IPS DF 6.9 (cell line): Measurements from ENCODE around the gene KIAA0319L.
"Not testable (repeated sequence)": the region's sequence is repeated elsewhere in the genome, so short reads cannot be mapped to it uniquely, and the experiment has no call there.

Source experiments
- DNase-seq: peaks from one replicate; pipeline ENCODE4 v3.0.0-alpha.2; 2013; ENCODE audit warnings: low read depth, low spot score
- H3K27ac ChIP-seq: one replicate; pipeline ENCODE4 v1.5.1; 2013; ENCODE audit warnings: low read length, control low read depth
- H3K27me3 ChIP-seq: 2 replicates; pipeline ENCODE4 v1.6.1; 2013; ENCODE audit warnings: mild to moderate bottlenecking, low read length; ENCODE audit not compliant: control insufficient read depth, insufficient read depth
- H3K36me3 ChIP-seq: 2 replicates; pipeline ENCODE4 v1.6.1; 2013; ENCODE audit warnings: low read length; ENCODE audit not compliant: control insufficient read depth, insufficient read depth
- H3K4me1 ChIP-seq: 2 replicates; pipeline ENCODE4 v1.6.1; 2013; ENCODE audit warnings: low read length; ENCODE audit not compliant: control insufficient read depth, insufficient read depth
- H3K4me3 ChIP-seq: 2 replicates; pipeline ENCODE4 v1.5.1; 2013; ENCODE audit warnings: mild to moderate bottlenecking, low read length
- H3K9me3 ChIP-seq: 2 replicates; pipeline ENCODE4 v1.6.1; 2013; ENCODE audit warnings: low read length, inconsistent platforms; ENCODE audit not compliant: control insufficient read depth, insufficient read depth
- WGBS: extraction: QIAGEN DNeasy Blood & Tissue Kit; methylation state at CpG from one replicate; pipeline ENCODE4 v1.1.7; 2013; ENCODE audit warnings: mixed read lengths, missing lambda C conversion rate; ENCODE audit not compliant: insufficient read length, insufficient coverage; 5-methylcytosine and 5-hydroxymethylcytosine counted together

The KIAA0319L gene

GRCh38 chr1:35466120-35466519 lies 91.1 kb downstream of the KIAA0319L start:
- WGBS, result no CpG with 5 or more reads among the region's 1 CpG
- Histone ChIP-seq H3K9me3 (peaks cover 4% of the 10 kb centered on the region), H3K36me3 (peaks cover 11% of the 10 kb centered on the region; the same call in 1 of the 2 replicates), H3K4me3 (no peak overlapping the region), H3K4me1 (no peaks in the 10 kb centered on the region), H3K27me3 (no peaks in the 10 kb centered on the region), H3K27ac (no peak overlapping the region)
- no peak for DNase-seq

- H3K4me3 ChIP-seq, H3K4me1 ChIP-seq, DNase-seq, H3K27me3 ChIP-seq, H3K9me3 ChIP-seq, H3K27ac ChIP-seq: not testable (repeated sequence)
- WGBS, result no CpG with 5 or more reads among the region's 2 CpGs
- H3K36me3 ChIP-seq, result peaks cover 11% of the 10 kb centered on the region; the same call in 1 of the 2 replicates
Observed at GRCh38 chr1:35463749-35464148, 93.5 kb downstream of the KIAA0319L start.

- H3K9me3 ChIP-seq, result peaks cover 4% of the 10 kb centered on the region
- no peaks in the 10 kb centered on the region for H3K4me1 ChIP-seq
- WGBS, result no CpG with 5 or more reads among the region's 2 CpGs
- no peak for DNase-seq
- peaks cover 11% of the 10 kb centered on the region; the same call in 1 of the 2 replicates for H3K36me3 ChIP-seq
- H3K27ac ChIP-seq, result no peak overlapping the region
- no peaks in the 10 kb centered on the region for H3K27me3 ChIP-seq
- H3K4me3 ChIP-seq, result no peak overlapping the region
Observed at GRCh38 chr1:35463232-35463631, 94.0 kb downstream of the KIAA0319L start.

- no peaks in the 10 kb centered on the region for H3K4me1 ChIP-seq
- H3K4me3 ChIP-seq, result no peak overlapping the region
- WGBS, result no CpG with 5 or more reads among the region's 5 CpGs
- H3K36me3 ChIP-seq, result peaks cover 11% of the 10 kb centered on the region; the same call in 1 of the 2 replicates
- H3K27me3 ChIP-seq, result no peaks in the 10 kb centered on the region
- H3K27ac ChIP-seq, result no peak overlapping the region
- peaks cover 4% of the 10 kb centered on the region for H3K9me3 ChIP-seq
- DNase-seq, result no peak
Observed at GRCh38 chr1:35461966-35462651, 95.1 kb downstream of the KIAA0319L start.

GRCh38 chr1:35460796-35461195 lies 96.4 kb downstream of the KIAA0319L start:
- peaks cover 4% of the 10 kb centered on the region for H3K9me3 ChIP-seq
- no peak overlapping the region for H3K4me3 ChIP-seq
- H3K4me1 ChIP-seq, result no peaks in the 10 kb centered on the region
- H3K36me3 ChIP-seq, result peaks cover 9% of the 10 kb centered on the region; the same call in 1 of the 2 replicates
- no peaks in the 10 kb centered on the region for H3K27me3 ChIP-seq
- no peak overlapping the region for H3K27ac ChIP-seq
- no CpG with 5 or more reads among the region's 2 CpGs for WGBS
- no peak for DNase-seq

- Histone ChIP-seq H3K9me3 (no peaks in the 10 kb centered on the region), H3K27me3 (no peaks in the 10 kb centered on the region), H3K4me1 (no peaks in the 10 kb centered on the region), H3K36me3 (peaks cover 8% of the 10 kb centered on the region; the same call in 1 of the 2 replicates), H3K27ac (no peak overlapping the region), H3K4me3 (no peak overlapping the region)
- no CpG with 5 or more reads among the region's 1 CpG for WGBS
- no peak for DNase-seq
Observed at GRCh38 chr1:35454616-35455015, 102.6 kb downstream of the KIAA0319L start.

GRCh38 chr1:35454176-35454575 lies 103.0 kb downstream of the KIAA0319L start:
- H3K36me3 ChIP-seq, result peaks cover 8% of the 10 kb centered on the region; the same call in 1 of the 2 replicates
- H3K27ac ChIP-seq, result no peak overlapping the region
- no peaks in the 10 kb centered on the region for H3K4me1 ChIP-seq
- H3K4me3 ChIP-seq, result no peak overlapping the region
- H3K9me3 ChIP-seq, result no peaks in the 10 kb centered on the region
- no peak for DNase-seq
- no peaks in the 10 kb centered on the region for H3K27me3 ChIP-seq
- no CpG with 5 or more reads among the region's 4 CpGs for WGBS

- peaks cover 11% of the 10 kb centered on the region; the same call in 1 of the 2 replicates for H3K36me3 ChIP-seq
- H3K9me3 ChIP-seq, result no peaks in the 10 kb centered on the region
- no peak for DNase-seq
- H3K27ac ChIP-seq, result no peak overlapping the region
- no peaks in the 10 kb centered on the region for H3K27me3 ChIP-seq
- H3K4me1 ChIP-seq, result no peaks in the 10 kb centered on the region
- H3K4me3 ChIP-seq, result no peak overlapping the region
- no CpG with 5 or more reads among the region's 2 CpGs for WGBS
Observed at GRCh38 chr1:35453031-35453430, 104.2 kb downstream of the KIAA0319L start.

GRCh38 chr1:35452106-35452774 lies 105.0 kb downstream of the KIAA0319L start:
- no peaks in the 10 kb centered on the region for H3K4me1 ChIP-seq
- no peaks in the 10 kb centered on the region for H3K27me3 ChIP-seq

GRCh38 chr1:35451125-35451528 lies 106.1 kb downstream of the KIAA0319L start:
- H3K27ac ChIP-seq, result no peak overlapping the region
- peaks cover 14% of the 10 kb centered on the region; the same call in 1 of the 2 replicates for H3K36me3 ChIP-seq
- no peaks in the 10 kb centered on the region for H3K9me3 ChIP-seq
- no peaks in the 10 kb centered on the region for H3K27me3 ChIP-seq
- no CpG with 5 or more reads among the region's 3 CpGs for WGBS
- no peak overlapping the region for H3K4me3 ChIP-seq
- no peaks in the 10 kb centered on the region for H3K4me1 ChIP-seq
- DNase-seq, result peak; percentile 55

More at GRCh38 chr1:35452106-35452774, 105.0 kb downstream of the KIAA0319L start:
- DNase-seq, result no peak
- no peak overlapping the region for H3K4me3 ChIP-seq
- H3K9me3 ChIP-seq, result no peaks in the 10 kb centered on the region
- H3K27ac ChIP-seq, result no peak overlapping the region
- H3K36me3 ChIP-seq, result peaks cover 11% of the 10 kb centered on the region; the same call in 1 of the 2 replicates
- WGBS, result no CpG with 5 or more reads among the region's 1 CpG
